Coronary artery (tissue), 2 donors: Measurements from ENCODE around the gene BASP1.
"Not testable (repeated sequence)": the region's sequence is repeated elsewhere in the genome, so short reads cannot be mapped to it uniquely, and the experiment has no call there.

Experiments
- DNase-seq: peaks from one replicate; pipeline ENCODE4 v3.0.0-alpha.2; 2017; ENCODE audit warnings: low spot score
- H3K27ac ChIP-seq, 2 donors: fragments of 200-600 bp; sonication (generic); one replicate each; pipeline ENCODE4 v1.5.1; 2016 to 2019
- H3K4me3 ChIP-seq: fragments of 200-600 bp; sonication (generic); 2 replicates; pipeline ENCODE4 v1.5.1; 2016; ENCODE audit warnings: mild to moderate bottlenecking, moderate library complexity
- TF ChIP-seq, protein P1 (sequence below): fragments of 200-600 bp; sonication (generic); IDR thresholded peaks from one replicate; pipeline ENCODE4 v1.5.1; 2019; ENCODE audit warnings: antibody characterized with exemption

Gene BASP1

GRCh38 chr5:17249029-17249634 lies 31.7 kb downstream of the BASP1 start:
- DNase-seq = no peak
- H3K27ac ChIP-seq = peak overlapping the region in 1 of 2 donors; percentile 38
- TF ChIP-seq, protein P1, sequence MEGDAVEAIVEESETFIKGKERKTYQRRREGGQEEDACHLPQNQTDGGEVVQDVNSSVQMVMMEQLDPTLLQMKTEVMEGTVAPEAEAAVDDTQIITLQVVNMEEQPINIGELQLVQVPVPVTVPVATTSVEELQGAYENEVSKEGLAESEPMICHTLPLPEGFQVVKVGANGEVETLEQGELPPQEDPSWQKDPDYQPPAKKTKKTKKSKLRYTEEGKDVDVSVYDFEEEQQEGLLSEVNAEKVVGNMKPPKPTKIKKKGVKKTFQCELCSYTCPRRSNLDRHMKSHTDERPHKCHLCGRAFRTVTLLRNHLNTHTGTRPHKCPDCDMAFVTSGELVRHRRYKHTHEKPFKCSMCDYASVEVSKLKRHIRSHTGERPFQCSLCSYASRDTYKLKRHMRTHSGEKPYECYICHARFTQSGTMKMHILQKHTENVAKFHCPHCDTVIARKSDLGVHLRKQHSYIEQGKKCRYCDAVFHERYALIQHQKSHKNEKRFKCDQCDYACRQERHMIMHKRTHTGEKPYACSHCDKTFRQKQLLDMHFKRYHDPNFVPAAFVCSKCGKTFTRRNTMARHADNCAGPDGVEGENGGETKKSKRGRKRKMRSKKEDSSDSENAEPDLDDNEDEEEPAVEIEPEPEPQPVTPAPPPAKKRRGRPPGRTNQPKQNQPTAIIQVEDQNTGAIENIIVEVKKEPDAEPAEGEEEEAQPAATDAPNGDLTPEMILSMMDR = no peak
- no peak overlapping the region for H3K4me3 ChIP-seq

GRCh38 chr5:17249841-17250240 lies 32.4 kb downstream of the BASP1 start:
- DNase-seq, H3K4me3 ChIP-seq, H3K27ac ChIP-seq: not testable (repeated sequence)

DNA sequence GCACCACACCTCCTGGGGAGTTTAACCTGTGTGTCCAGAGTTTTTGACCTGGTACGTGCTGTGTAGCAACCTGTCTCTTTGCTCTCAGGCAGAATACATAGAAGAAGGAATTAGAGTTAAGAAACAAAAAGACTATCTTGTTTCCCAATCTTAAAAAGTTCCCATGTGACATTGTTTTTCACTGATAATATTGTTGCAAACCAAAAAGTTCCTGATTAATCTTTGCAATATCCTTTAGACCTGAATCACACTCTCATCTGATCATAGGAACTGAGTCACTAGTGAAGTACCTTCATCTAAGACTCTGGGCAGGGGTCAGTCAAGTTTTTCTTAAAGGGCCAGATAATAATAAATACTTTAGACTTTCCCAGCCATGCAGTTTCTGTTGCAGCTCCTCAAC lies 35.1 kb downstream of the BASP1 start:
- no peak overlapping the region for H3K4me3 ChIP-seq
- no peak overlapping the region for H3K27ac ChIP-seq
- TF ChIP-seq, protein P1 = no peak
- DNase-seq = no peak

DNA sequence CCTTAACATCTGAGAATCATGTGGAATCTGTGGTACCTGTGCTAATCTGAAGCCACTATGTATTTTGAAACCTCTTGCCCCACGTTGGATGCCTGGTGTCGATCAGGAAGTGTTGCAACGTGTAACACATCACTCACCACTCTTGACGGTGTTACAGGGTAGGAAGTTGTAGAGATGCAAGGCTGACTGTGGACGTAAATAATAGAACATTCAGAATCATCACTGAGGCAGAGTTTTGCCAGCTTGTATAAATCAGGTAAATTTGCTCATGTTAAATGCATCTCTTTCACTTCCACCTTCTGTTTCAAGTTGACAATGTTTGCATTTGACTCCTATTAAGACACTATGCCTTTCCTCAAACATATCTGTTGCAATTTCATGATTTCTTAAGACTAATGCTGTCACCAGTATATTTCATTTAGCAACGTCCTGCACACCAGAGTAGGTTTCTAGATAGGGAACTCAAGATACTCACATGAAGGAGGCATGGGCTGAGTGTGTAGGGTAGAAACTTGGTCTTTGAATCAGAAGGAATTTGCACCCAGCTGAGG lies 38.1 kb downstream of the BASP1 start:
- TF ChIP-seq, protein P1 = no peak
- no peak for DNase-seq

DNA sequence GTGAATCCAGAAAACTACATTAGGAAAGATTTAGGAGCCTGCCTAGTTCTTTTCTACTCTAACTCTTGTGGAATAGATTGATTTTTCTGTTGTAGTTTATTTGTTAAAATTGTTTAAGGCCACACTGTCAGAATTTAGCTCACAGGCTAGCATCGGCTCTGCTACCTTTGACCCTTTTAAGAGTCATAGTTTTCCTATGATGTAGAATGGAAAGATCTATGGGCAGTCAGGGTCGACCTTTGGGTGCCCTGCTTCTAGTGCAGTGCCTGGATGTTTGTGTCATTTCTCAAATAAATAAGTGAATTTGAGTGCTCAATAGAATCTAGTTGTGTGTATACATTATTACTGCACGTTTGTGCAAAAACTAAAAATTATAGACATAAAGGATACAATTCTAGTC lies 38.7 kb downstream of the BASP1 start:
- DNase-seq = no peak
- TF ChIP-seq, protein P1 = no peak
- no peak overlapping the region for H3K4me3 ChIP-seq
- no peak overlapping the region for H3K27ac ChIP-seq

More for the DNA sequence above, 38.1 kb downstream of the BASP1 start:
- Histone ChIP-seq H3K27ac (no peak overlapping the region), H3K4me3 (no peak overlapping the region)

- no peak for DNase-seq
- Histone ChIP-seq H3K4me3 (no peak overlapping the region), H3K27ac (no peak overlapping the region)
- TF ChIP-seq, protein P1 = no peak
Observed at GRCh38 chr5:17256839-17257238, 39.4 kb downstream of the BASP1 start.

GRCh38 chr5:17257705-17258273 lies 40.4 kb downstream of the BASP1 start:
- H3K4me3 ChIP-seq = no peak overlapping the region
- DNase-seq = no peak
- TF ChIP-seq, protein P1 = no peak
- H3K27ac ChIP-seq = no peak overlapping the region
